ENCODE measurements around the gene SRD5A2. TPM values are rescaled to one million over a fixed set of nuclear protein-coding genes. Genes with fewer than 3 reads are reported as not detected.
"Not testable (repeated sequence)": the region's sequence is repeated elsewhere in the genome, so short reads cannot be mapped to it uniquely, and the experiment has no call there.

The SRD5A2 gene
- total and polyA plus RNA-seq, 2 experiments from 2014 or later: not detected

- Histone ChIP-seq H3K4me1 (ENCODE audit: insufficient read depth) (peaks cover 11% of the 10 kb centered on the region; the same call in 1 of the 2 replicates), H3K79me2 (ENCODE audit: insufficient read depth) (no peaks in the 10 kb centered on the region), H3K27me3 (replicated peaks; ENCODE audit: insufficient read depth) (no peaks in the 10 kb centered on the region), H2AFZ (no peak overlapping the region), H3K4me2 (ENCODE audit: unreplicated experiment) (peak overlapping the region; percentile 0), H3K9ac (no peak overlapping the region), H4K20me1 (ENCODE audit: insufficient read depth) (no peaks in the 10 kb centered on the region), H3K36me3 (ENCODE audit: low read depth) (no peaks in the 10 kb centered on the region), H3K9me2 (ENCODE audit: insufficient read depth) (no peaks in the 10 kb centered on the region), H3F3A (ENCODE audit: insufficient read depth) (peaks cover 15% of the 10 kb centered on the region), H3K27ac (no peak overlapping the region), H3K9me3 (ENCODE audit: low read depth) (no peaks in the 10 kb centered on the region), H3K4me3 (no peak overlapping the region)
- in situ Hi-C loops (cut with MboI): no loop called here
- peak; percentile 53 for DNase-seq
- TF ChIP-seq EZH2 (IDR thresholded peaks at IDR 0.05; ENCODE audit: insufficient read depth, poor library complexity, severe bottlenecking): no peak
- no peak for TF ChIP-seq EZH2phosphoT487 (IDR thresholded peaks at IDR 0.05; ENCODE audit: insufficient read depth, low read depth)
These were observed 69.4 kb downstream of the SRD5A2 start for GRCh38 chr2:31511376-31511775.

GRCh38 chr2:31505111-31505510 is 75.6 kb downstream of the SRD5A2 start:
- DNase-seq: no peak
- H3K4me3 ChIP-seq: no peak overlapping the region
- in situ Hi-C loops (cut with MboI): no loop called here
- no peaks in the 10 kb centered on the region for H3K79me2 ChIP-seq (ENCODE audit: insufficient read depth)
- no peak overlapping the region for H3K9ac ChIP-seq
- no peaks in the 10 kb centered on the region for H3F3A ChIP-seq (ENCODE audit: insufficient read depth)
- no peaks in the 10 kb centered on the region for H3K36me3 ChIP-seq (ENCODE audit: low read depth)
- no peaks in the 10 kb centered on the region for H3K4me1 ChIP-seq (ENCODE audit: insufficient read depth)
- no peaks in the 10 kb centered on the region for H3K27me3 ChIP-seq (replicated peaks; ENCODE audit: insufficient read depth)
- H3K9me3 ChIP-seq (ENCODE audit: low read depth): no peaks in the 10 kb centered on the region
- no peak overlapping the region for H2AFZ ChIP-seq
- H3K27ac ChIP-seq: no peak overlapping the region
- H3K4me2 ChIP-seq (ENCODE audit: unreplicated experiment): no peak overlapping the region
- no peaks in the 10 kb centered on the region for H4K20me1 ChIP-seq (ENCODE audit: insufficient read depth)
- no peaks in the 10 kb centered on the region for H3K9me2 ChIP-seq (ENCODE audit: insufficient read depth)
- 84 to 88% methylated on average over 2 of the region's 2 CpGs for WGBS, 2 experiments (ENCODE audit: low coverage in 1 of 2, low lambda C conversion rate in 2 of 2, missing lambda C conversion rate in 2 of 2)
- TF ChIP-seq EZH2 (IDR thresholded peaks at IDR 0.05; ENCODE audit: insufficient read depth, poor library complexity, severe bottlenecking) (no peak), EZH2phosphoT487 (IDR thresholded peaks at IDR 0.05; ENCODE audit: insufficient read depth, low read depth) (no peak)

GRCh38 chr2:31504311-31504710 is 76.4 kb downstream of the SRD5A2 start:
- in situ Hi-C loops (cut with MboI): no loop called here
- no peaks in the 10 kb centered on the region for H3K4me1 ChIP-seq (ENCODE audit: insufficient read depth)
- 67 to 71% methylated on average over 2 of the region's 2 CpGs for WGBS, 2 experiments (ENCODE audit: low coverage in 1 of 2, low lambda C conversion rate in 2 of 2, missing lambda C conversion rate in 2 of 2)

GRCh38 chr2:31496451-31496874 is 84.3 kb downstream of the SRD5A2 start:
- H4K20me1 ChIP-seq (ENCODE audit: insufficient read depth); H3K9me3 ChIP-seq (ENCODE audit: low read depth); H3K4me1 ChIP-seq (ENCODE audit: insufficient read depth); H3K4me3 ChIP-seq; H3K27ac ChIP-seq; H3K79me2 ChIP-seq (ENCODE audit: insufficient read depth); in situ Hi-C loops (cut with MboI); H3K9ac ChIP-seq; H3K9me2 ChIP-seq (ENCODE audit: insufficient read depth); H3K4me2 ChIP-seq (ENCODE audit: unreplicated experiment); DNase-seq; H2AFZ ChIP-seq; H3K36me3 ChIP-seq (ENCODE audit: low read depth); H3K27me3 ChIP-seq (replicated peaks; ENCODE audit: insufficient read depth); H3F3A ChIP-seq (ENCODE audit: insufficient read depth): not testable (repeated sequence)
- 88 to 89% methylated on average over 21 of the region's 21 CpGs for WGBS, 2 experiments (ENCODE audit: low coverage in 1 of 2, low lambda C conversion rate in 2 of 2, missing lambda C conversion rate in 2 of 2)

More at GRCh38 chr2:31504311-31504710, 76.4 kb downstream of the SRD5A2 start:
- no peak overlapping the region for H3K4me3 ChIP-seq
- no peaks in the 10 kb centered on the region for H3K36me3 ChIP-seq (ENCODE audit: low read depth)
- H4K20me1 ChIP-seq (ENCODE audit: insufficient read depth): no peaks in the 10 kb centered on the region
- no peaks in the 10 kb centered on the region for H3K9me3 ChIP-seq (ENCODE audit: low read depth)
- no peak for TF ChIP-seq EZH2 (IDR thresholded peaks at IDR 0.05; ENCODE audit: insufficient read depth, poor library complexity, severe bottlenecking)
- no peak for TF ChIP-seq EZH2phosphoT487 (IDR thresholded peaks at IDR 0.05; ENCODE audit: insufficient read depth, low read depth)
- H3K27me3 ChIP-seq (replicated peaks; ENCODE audit: insufficient read depth): no peaks in the 10 kb centered on the region
- H3K79me2 ChIP-seq (ENCODE audit: insufficient read depth): no peaks in the 10 kb centered on the region
- H3F3A ChIP-seq (ENCODE audit: insufficient read depth): no peaks in the 10 kb centered on the region
- H3K9ac ChIP-seq: no peak overlapping the region
- H3K9me2 ChIP-seq (ENCODE audit: insufficient read depth): no peaks in the 10 kb centered on the region
- no peak overlapping the region for H3K4me2 ChIP-seq (ENCODE audit: unreplicated experiment)
- H3K27ac ChIP-seq: no peak overlapping the region
- no peak for DNase-seq
- no peak overlapping the region for H2AFZ ChIP-seq

- H3K4me2 ChIP-seq (ENCODE audit: unreplicated experiment); H3K9me2 ChIP-seq (ENCODE audit: insufficient read depth); H3K79me2 ChIP-seq (ENCODE audit: insufficient read depth); H3F3A ChIP-seq (ENCODE audit: insufficient read depth); H3K36me3 ChIP-seq (ENCODE audit: low read depth); H3K4me1 ChIP-seq (ENCODE audit: insufficient read depth); H2AFZ ChIP-seq; H4K20me1 ChIP-seq (ENCODE audit: insufficient read depth); in situ Hi-C loops (cut with MboI); H3K9ac ChIP-seq; H3K4me3 ChIP-seq; H3K27ac ChIP-seq; H3K9me3 ChIP-seq (ENCODE audit: low read depth); H3K27me3 ChIP-seq (replicated peaks; ENCODE audit: insufficient read depth): not testable (repeated sequence)
- WGBS, 2 experiments (ENCODE audit: low coverage in 1 of 2, low lambda C conversion rate in 2 of 2, missing lambda C conversion rate in 2 of 2): 73 to 80% methylated on average over 3 of the region's 3 CpGs
- DNase-seq: peak; percentile 58
These were observed 91.4 kb downstream of the SRD5A2 start for GRCh38 chr2:31489339-31489738.
